Stimulated activated naive CD8-positive, alpha-beta T cell treated with anti-CD3 and anti-CD28 coated beads, Interleukin-15, Interleukin-2, amounts not matched to agents 100 ng/mL and 50 ng/mL, for 24 hours (primary cell): ENCODE measurements around the gene ITGA1.

Source experiments
- H3K27ac Mint-ChIP-seq: one replicate; pipeline ENCODE4 v1.8.0; 2021; ENCODE audit warnings: mild to moderate bottlenecking, mixed read lengths
- H3K27me3 Mint-ChIP-seq: one replicate; pipeline ENCODE4 v1.8.0; 2021; ENCODE audit warnings: mixed read lengths
- H3K36me3 Mint-ChIP-seq: one replicate; pipeline ENCODE4 v1.8.0; 2021; ENCODE audit warnings: low read depth, mixed read lengths
- H3K4me1 Mint-ChIP-seq: one replicate; pipeline ENCODE4 v1.8.0; 2021; ENCODE audit warnings: low read depth, mixed read lengths
- H3K4me3 Mint-ChIP-seq: one replicate; pipeline ENCODE4 v1.8.0; 2021; ENCODE audit warnings: mild to moderate bottlenecking, mixed read lengths
- H3K9me3 Mint-ChIP-seq: one replicate; pipeline ENCODE4 v1.8.0; 2021; ENCODE audit warnings: mixed read lengths

The ITGA1 gene

GRCh38 chr5:52821901-52822300 lies 34.2 kb downstream of the ITGA1 start:
- Mint-ChIP-seq H3K4me1 (peaks cover 8% of the 10 kb centered on the region), H3K36me3 (no peaks in the 10 kb centered on the region), H3K27ac (no peak overlapping the region), H3K27me3 (no peaks in the 10 kb centered on the region), H3K4me3 (no peak overlapping the region), H3K9me3 (no peaks in the 10 kb centered on the region)

- H3K36me3 Mint-ChIP-seq = no peaks in the 10 kb centered on the region
- H3K4me1 Mint-ChIP-seq = peaks cover 8% of the 10 kb centered on the region
- H3K9me3 Mint-ChIP-seq = no peaks in the 10 kb centered on the region
- no peaks in the 10 kb centered on the region for H3K27me3 Mint-ChIP-seq
- no peak overlapping the region for H3K27ac Mint-ChIP-seq
- no peak overlapping the region for H3K4me3 Mint-ChIP-seq
Measured at GRCh38 chr5:52822437-52822836, 34.7 kb downstream of the ITGA1 start.

DNA sequence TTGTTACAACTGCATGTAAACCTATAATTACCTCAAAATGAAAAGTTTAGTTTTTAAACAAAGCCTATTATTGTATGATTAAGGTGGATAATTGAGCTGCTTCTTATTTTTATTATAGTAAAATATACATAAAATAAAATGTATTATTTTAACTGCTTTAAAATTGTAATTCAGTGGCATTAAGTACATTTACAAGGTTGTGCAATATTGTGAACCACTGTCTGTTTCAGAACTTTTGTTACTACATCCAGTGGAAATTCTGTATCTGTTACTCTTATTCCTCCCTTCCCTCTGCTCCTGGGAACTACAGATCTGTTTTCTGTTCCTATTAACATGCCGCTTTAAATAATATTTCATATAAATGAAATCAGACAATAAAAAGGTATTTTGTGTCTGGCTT lies 37.1 kb downstream of the ITGA1 start:
- H3K4me1 Mint-ChIP-seq = peaks cover 8% of the 10 kb centered on the region
- H3K9me3 Mint-ChIP-seq = no peaks in the 10 kb centered on the region
- H3K27me3 Mint-ChIP-seq = no peaks in the 10 kb centered on the region
- H3K36me3 Mint-ChIP-seq = no peaks in the 10 kb centered on the region
- H3K27ac Mint-ChIP-seq = no peak overlapping the region
- H3K4me3 Mint-ChIP-seq = no peak overlapping the region

DNA sequence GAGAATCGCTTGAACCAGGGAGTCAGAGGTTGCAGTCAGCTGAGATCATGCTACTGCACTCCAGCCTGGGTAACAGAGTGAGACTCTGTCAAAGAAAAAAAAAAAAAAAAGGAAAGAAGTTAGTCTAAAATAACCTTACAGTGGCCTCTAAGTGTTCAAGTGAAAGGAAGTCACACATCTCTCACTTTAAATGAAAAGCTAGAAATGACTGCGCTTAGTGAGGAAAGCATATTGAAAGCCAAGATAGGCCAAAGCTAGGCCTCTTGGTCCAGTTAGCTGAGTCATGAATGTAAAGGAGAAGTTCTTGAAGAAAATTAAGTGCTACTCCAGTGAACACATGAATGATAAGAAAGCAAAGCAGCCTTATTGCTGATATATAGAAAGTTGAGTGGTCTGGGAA lies 38.1 kb downstream of the ITGA1 start:
- no peaks in the 10 kb centered on the region for H3K27me3 Mint-ChIP-seq
- no peak overlapping the region for H3K4me3 Mint-ChIP-seq
- H3K27ac Mint-ChIP-seq = no peak overlapping the region

GRCh38 chr5:52827815-52828214 lies 40.1 kb downstream of the ITGA1 start:
- Mint-ChIP-seq H3K36me3 (no peaks in the 10 kb centered on the region), H3K27ac (no peak overlapping the region), H3K27me3 (no peaks in the 10 kb centered on the region), H3K4me3 (no peak overlapping the region), H3K4me1 (peaks cover 8% of the 10 kb centered on the region), H3K9me3 (no peaks in the 10 kb centered on the region)

More for the DNA sequence above, 38.1 kb downstream of the ITGA1 start:
- Mint-ChIP-seq H3K36me3 (no peaks in the 10 kb centered on the region), H3K4me1 (peaks cover 8% of the 10 kb centered on the region), H3K9me3 (no peaks in the 10 kb centered on the region)

DNA sequence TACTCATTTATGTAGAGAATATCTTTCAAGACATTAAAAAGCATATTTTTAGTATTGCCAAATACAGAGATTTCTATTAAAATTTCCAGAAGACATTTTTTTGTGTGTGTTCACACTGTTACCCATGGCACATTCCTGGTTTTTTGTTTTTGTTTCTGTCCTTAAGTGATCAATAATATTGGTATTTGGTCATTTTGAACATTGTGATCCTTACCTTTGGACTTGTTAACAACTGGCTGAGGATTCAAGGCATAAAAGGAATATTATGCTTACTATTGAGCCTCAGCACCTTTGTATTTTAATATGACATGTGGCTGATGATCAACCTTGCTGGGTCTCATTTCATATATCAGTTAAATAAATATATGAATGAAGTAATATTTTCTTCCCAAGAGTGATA lies 41.9 kb downstream of the ITGA1 start:
- Mint-ChIP-seq H3K4me3 (no peak overlapping the region), H3K27me3 (no peaks in the 10 kb centered on the region), H3K9me3 (no peaks in the 10 kb centered on the region), H3K27ac (no peak overlapping the region), H3K36me3 (no peaks in the 10 kb centered on the region), H3K4me1 (peaks cover 8% of the 10 kb centered on the region)

GRCh38 chr5:52830650-52831049 lies 42.9 kb downstream of the ITGA1 start:
- no peaks in the 10 kb centered on the region for H3K36me3 Mint-ChIP-seq
- no peak overlapping the region for H3K27ac Mint-ChIP-seq
- H3K27me3 Mint-ChIP-seq = no peaks in the 10 kb centered on the region
- no peaks in the 10 kb centered on the region for H3K9me3 Mint-ChIP-seq
- peaks cover 5% of the 10 kb centered on the region for H3K4me1 Mint-ChIP-seq
- H3K4me3 Mint-ChIP-seq = no peak overlapping the region

- no peaks in the 10 kb centered on the region for H3K27me3 Mint-ChIP-seq
- no peaks in the 10 kb centered on the region for H3K4me1 Mint-ChIP-seq
- no peak overlapping the region for H3K27ac Mint-ChIP-seq
- H3K4me3 Mint-ChIP-seq = no peak overlapping the region
- no peaks in the 10 kb centered on the region for H3K9me3 Mint-ChIP-seq
- no peaks in the 10 kb centered on the region for H3K36me3 Mint-ChIP-seq
Measured at GRCh38 chr5:52831786-52832511, 44.2 kb downstream of the ITGA1 start.

DNA sequence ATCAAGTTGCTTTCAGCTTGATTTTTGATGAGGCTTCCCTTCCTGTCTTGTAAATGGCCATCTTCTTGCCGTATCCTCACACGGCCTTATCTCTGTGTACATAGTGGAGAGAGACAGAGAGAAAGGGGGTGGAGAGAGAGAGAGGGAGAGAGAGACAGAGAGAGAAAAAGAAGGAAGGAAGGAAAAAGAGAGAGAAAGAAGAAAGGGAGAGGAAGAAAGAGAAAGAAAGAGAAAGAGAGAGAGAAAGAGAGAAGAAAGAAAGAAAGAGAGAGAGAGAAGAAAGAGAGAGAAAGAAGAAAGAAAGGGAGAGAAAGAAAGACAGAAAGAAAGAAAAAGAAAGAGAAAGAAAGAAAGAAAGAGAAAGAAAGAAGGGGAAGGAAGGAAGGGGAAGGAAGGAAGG lies 46.6 kb downstream of the ITGA1 start:
- Mint-ChIP-seq H3K27me3 (no peaks in the 10 kb centered on the region), H3K4me1 (no peaks in the 10 kb centered on the region), H3K36me3 (no peaks in the 10 kb centered on the region), H3K27ac (no peak overlapping the region), H3K9me3 (no peaks in the 10 kb centered on the region), H3K4me3 (no peak overlapping the region)

GRCh38 chr5:52837068-52837467 lies 49.4 kb downstream of the ITGA1 start:
- Mint-ChIP-seq H3K4me3 (no peak overlapping the region), H3K36me3 (no peaks in the 10 kb centered on the region), H3K9me3 (no peaks in the 10 kb centered on the region), H3K4me1 (no peaks in the 10 kb centered on the region), H3K27ac (no peak overlapping the region), H3K27me3 (no peaks in the 10 kb centered on the region)

DNA sequence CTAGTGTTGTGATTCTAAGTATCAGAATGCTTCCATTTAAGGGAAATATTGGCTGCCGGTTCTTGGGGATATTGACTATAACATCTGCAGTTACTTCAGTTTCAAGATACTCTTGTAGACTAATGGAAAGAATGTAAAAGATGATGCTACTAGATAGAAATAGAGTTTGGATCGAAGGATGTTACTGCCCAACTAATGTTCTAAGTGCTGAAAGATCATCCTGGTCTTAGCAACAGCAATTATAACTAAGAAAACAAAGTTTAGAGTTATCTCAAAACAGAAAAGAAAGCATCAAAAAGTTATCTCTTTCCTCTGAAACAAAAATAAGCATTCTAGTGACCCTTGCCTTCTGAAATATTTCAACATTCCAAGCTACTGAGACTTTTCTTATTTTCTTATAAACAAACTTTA lies 49.9 kb downstream of the ITGA1 start:
- H3K9me3 Mint-ChIP-seq = no peaks in the 10 kb centered on the region
- H3K27me3 Mint-ChIP-seq = no peaks in the 10 kb centered on the region
- no peak overlapping the region for H3K27ac Mint-ChIP-seq
- no peak overlapping the region for H3K4me3 Mint-ChIP-seq
- H3K36me3 Mint-ChIP-seq = no peaks in the 10 kb centered on the region
- H3K4me1 Mint-ChIP-seq = no peaks in the 10 kb centered on the region

DNA sequence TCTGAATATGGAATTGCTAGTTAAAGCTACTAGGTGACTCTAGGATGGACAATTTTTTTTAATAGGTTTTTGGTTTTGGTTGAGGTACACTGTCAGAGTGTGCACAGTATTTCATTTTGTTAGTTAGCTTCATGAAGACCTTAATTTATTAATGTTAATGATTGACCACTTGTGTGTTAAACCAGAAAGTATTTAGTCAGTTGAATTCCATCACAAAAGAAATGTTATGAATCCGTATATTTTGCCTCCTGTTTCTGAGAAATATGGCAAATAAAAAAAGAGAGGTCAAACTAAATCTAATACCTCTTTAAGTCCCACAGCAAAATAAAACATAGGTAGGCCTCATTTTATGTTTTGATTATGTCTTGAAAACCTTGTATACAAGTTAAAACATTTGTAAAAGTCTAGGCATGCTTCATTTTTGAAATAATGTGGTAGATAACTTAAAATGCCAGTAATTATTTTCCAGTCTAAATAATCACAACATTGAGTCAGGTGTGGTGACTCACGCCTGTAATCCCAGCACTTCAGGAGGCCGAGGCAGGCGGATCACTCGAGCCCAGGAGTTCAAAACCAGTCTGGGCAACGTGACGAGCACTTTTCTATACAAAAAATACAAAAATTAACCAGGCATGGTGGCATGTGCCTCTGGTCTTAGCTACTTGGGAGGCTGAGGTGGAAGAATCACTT lies 50.8 kb downstream of the ITGA1 start:
- no peaks in the 10 kb centered on the region for H3K9me3 Mint-ChIP-seq
- H3K4me1 Mint-ChIP-seq = no peaks in the 10 kb centered on the region

DNA sequence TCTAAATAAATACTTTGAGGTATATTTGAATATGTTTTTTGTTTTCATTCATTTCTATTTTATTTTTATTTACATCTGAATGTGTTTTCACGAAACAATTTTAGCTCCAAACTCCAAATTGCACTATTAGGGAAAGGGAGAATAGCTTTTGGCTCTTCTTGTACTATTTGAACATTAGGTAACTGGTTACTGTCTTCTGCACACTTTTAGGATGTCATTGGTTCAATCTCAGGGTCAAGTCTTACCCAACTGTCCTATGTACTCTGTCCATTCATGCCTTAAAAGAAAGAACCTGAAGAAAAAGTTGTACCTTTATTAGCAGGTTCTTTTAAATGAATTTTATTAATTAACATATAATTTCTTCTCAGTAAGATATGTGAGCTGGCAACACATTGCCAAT lies 51.6 kb downstream of the ITGA1 start:
- Mint-ChIP-seq H3K4me1 (no peaks in the 10 kb centered on the region), H3K9me3 (no peaks in the 10 kb centered on the region), H3K36me3 (no peaks in the 10 kb centered on the region), H3K27me3 (no peaks in the 10 kb centered on the region), H3K27ac (no peak overlapping the region), H3K4me3 (no peak overlapping the region)

More for the DNA sequence above, 50.8 kb downstream of the ITGA1 start:
- no peaks in the 10 kb centered on the region for H3K27me3 Mint-ChIP-seq
- H3K4me3 Mint-ChIP-seq = no peak overlapping the region
- no peak overlapping the region for H3K27ac Mint-ChIP-seq
- H3K36me3 Mint-ChIP-seq = no peaks in the 10 kb centered on the region

DNA sequence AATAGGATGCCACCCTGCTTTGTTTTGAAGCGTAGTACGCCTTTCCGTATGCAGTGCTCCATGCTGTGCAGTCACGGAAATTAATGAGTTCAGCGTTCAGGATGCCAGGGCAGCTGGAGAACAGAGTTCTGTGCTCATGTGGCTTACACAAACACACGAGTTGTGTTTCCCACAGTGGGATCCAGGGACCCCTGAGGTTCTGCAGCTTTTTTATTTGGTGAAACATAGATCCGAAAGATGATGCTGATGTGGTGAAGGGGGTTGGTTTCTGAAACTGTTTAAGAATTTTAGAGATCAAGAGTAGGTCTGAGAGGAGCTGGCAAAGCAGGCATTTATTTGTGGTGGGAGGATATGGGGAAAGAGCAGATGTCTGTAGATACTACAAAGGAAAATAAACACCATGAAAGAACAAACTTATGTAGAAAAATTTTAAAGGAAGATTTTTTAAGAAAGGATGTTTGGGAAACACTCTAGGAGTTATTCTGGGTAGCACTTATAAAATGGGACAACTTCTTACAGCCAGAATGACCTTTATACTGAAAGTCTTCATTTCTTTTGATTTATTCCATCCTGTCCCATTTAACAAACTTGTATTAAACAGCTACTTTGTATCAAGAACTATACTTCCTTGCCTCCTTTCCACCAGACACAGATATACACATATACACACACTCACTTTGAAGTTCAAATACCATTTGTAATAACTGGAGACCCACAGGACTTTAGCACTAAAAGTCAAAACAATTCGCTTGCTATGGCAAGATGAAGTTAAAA lies 52.7 kb downstream of the ITGA1 start:
- Mint-ChIP-seq H3K4me3 (no peak overlapping the region), H3K27me3 (no peaks in the 10 kb centered on the region), H3K36me3 (no peaks in the 10 kb centered on the region), H3K27ac (no peak overlapping the region), H3K9me3 (no peaks in the 10 kb centered on the region), H3K4me1 (no peaks in the 10 kb centered on the region)

- no peak overlapping the region for H3K27ac Mint-ChIP-seq
- H3K9me3 Mint-ChIP-seq = no peaks in the 10 kb centered on the region
- H3K4me3 Mint-ChIP-seq = no peak overlapping the region
- H3K4me1 Mint-ChIP-seq = no peaks in the 10 kb centered on the region
- H3K27me3 Mint-ChIP-seq = no peaks in the 10 kb centered on the region
- no peaks in the 10 kb centered on the region for H3K36me3 Mint-ChIP-seq
Measured at GRCh38 chr5:52841114-52841513, 53.4 kb downstream of the ITGA1 start.
